ENCODE results near the gene KCNE3. TPM values are rescaled to one million over a fixed set of nuclear protein-coding genes. Genes with fewer than 3 reads are reported as not detected.

The KCNE3 gene
- total and polyA plus RNA-seq, 2 of the 13 experiments (the other 11 are each of a cell fraction or from before 2014, with no cell fraction given), result 0.33 to 2.2 TPM

GRCh38 chr11:74492974-74493790 lies 25.8 kb upstream of the KCNE3 start, which contains the start of gene LIPT2 (continued):
- TF ChIP-seq ZNF780A (CRISPR knock-in tag; IDR thresholded peaks at IDR 0.05) (no peak), SP5 (CRISPR knock-in tag; IDR thresholded peaks at IDR 0.05; ENCODE audit: borderline replicate concordance, low read depth) (peak; percentile 54; the same call in 1 of the 2 replicates), ZNF292 (CRISPR knock-in tag; IDR thresholded peaks at IDR 0.05; ENCODE audit: borderline replicate concordance, low read depth) (no peak), SRY (CRISPR knock-in tag; IDR thresholded peaks at IDR 0.05) (peak; percentile 42; the same call in 1 of the 2 replicates), ZBTB49 (CRISPR knock-in tag; IDR thresholded peaks at IDR 0.05; ENCODE audit: borderline replicate concordance) (no peak), PHF5A (CRISPR knock-in tag; IDR thresholded peaks at IDR 0.05; ENCODE audit: low read depth, unreplicated experiment) (no peak), MZF1 (CRISPR knock-in tag; IDR thresholded peaks at IDR 0.05; ENCODE audit: borderline replicate concordance) (no peak), SRSF4 (IDR thresholded peaks at IDR 0.05; ENCODE audit: low read depth, low read length, poor library complexity, severe bottlenecking) (no peak), ZNF24 (IDR thresholded peaks at IDR 0.05) (no peak), GATAD1 (CRISPR knock-in tag; IDR thresholded peaks at IDR 0.05) (peak; percentile 73; the same call in 1 of the 2 replicates), ZBTB26 (CRISPR knock-in tag; IDR thresholded peaks at IDR 0.05; ENCODE audit: borderline replicate concordance) (no peak), ZNF781 (CRISPR knock-in tag; IDR thresholded peaks at IDR 0.05; ENCODE audit: borderline replicate concordance, not compliant biosample characterization) (no peak), ZNF335 (CRISPR knock-in tag; IDR thresholded peaks at IDR 0.05) (no peak), TAF15 (IDR thresholded peaks at IDR 0.05; ENCODE audit: low read depth, low read length, poor library complexity, severe bottlenecking) (no peak), JDP2 (CRISPR knock-in tag; IDR thresholded peaks at IDR 0.05; ENCODE audit: borderline replicate concordance) (no peak), TRIM22 (IDR thresholded peaks at IDR 0.05) (no peak)
- TF ChIP-seq, protein P1, sequence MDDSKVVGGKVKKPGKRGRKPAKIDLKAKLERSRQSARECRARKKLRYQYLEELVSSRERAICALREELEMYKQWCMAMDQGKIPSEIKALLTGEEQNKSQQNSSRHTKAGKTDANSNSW (CRISPR knock-in tag; IDR thresholded peaks at IDR 0.05; ENCODE audit: borderline replicate concordance), result peak; percentile 92; the same call in 1 of the 2 replicates
- TF ChIP-seq, protein P2, sequence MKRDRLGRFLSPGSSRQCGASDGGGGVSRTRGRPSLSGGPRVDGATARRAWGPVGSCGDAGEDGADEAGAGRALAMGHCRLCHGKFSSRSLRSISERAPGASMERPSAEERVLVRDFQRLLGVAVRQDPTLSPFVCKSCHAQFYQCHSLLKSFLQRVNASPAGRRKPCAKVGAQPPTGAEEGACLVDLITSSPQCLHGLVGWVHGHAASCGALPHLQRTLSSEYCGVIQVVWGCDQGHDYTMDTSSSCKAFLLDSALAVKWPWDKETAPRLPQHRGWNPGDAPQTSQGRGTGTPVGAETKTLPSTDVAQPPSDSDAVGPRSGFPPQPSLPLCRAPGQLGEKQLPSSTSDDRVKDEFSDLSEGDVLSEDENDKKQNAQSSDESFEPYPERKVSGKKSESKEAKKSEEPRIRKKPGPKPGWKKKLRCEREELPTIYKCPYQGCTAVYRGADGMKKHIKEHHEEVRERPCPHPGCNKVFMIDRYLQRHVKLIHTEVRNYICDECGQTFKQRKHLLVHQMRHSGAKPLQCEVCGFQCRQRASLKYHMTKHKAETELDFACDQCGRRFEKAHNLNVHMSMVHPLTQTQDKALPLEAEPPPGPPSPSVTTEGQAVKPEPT (CRISPR knock-in tag; IDR thresholded peaks at IDR 0.05; ENCODE audit: low read depth), result peak; percentile 73; the same call in 1 of the 2 replicates
- TF ChIP-seq, protein P3, sequence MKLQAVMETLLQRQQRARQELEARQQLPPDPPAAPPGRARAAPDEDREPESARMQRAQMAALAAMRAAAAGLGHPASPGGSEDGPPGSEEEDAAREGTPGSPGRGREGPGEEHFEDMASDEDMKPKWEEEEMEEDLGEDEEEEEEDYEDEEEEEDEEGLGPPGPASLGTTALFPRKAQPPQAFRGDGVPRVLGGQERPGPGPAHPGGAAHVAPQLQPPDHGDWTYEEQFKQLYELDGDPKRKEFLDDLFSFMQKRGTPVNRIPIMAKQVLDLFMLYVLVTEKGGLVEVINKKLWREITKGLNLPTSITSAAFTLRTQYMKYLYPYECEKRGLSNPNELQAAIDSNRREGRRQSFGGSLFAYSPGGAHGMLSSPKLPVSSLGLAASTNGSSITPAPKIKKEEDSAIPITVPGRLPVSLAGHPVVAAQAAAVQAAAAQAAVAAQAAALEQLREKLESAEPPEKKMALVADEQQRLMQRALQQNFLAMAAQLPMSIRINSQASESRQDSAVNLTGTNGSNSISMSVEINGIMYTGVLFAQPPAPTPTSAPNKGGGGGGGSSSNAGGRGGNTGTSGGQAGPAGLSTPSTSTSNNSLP (IDR thresholded peaks at IDR 0.05; ENCODE audit: low read depth, low read length), result no peak; the same call in 1 of the 2 replicates

Measured in HepG2 (cell line).